Epithelial cell of proximal tubule (primary cell): ENCODE data around the gene HYAL1. TPM values are rescaled to one million over a fixed set of nuclear protein-coding genes. Genes with fewer than 3 reads are reported as not detected.

Experiments
- DNase-seq: peaks from one replicate; pipeline ENCODE4 v3.0.0-alpha.2; 2011; ENCODE audit warnings: low read depth
- H3K4me3 ChIP-seq: 2 replicates; pipeline ENCODE4 v1.5.1; 2011; ENCODE audit warnings: low read depth, mild to moderate bottlenecking, low read length
- CTCF ChIP-seq: conservative IDR thresholded peaks from 2 replicates; pipeline ENCODE4 v1.5.1; 2012; ENCODE audit warnings: low read depth, mild to moderate bottlenecking, low read length
- total RNA-seq: library from RNA; depleted of rRNA; stranded (reverse); fragments of >200 nt; gene quantifications from 2 replicates; pipeline ENCODE4 v1.2.3, GENCODE V29; 2015

Gene HYAL1
- total RNA-seq, 1 donor from 2014 or later: 1.3 TPM

- no peak for TF ChIP-seq CTCF
- no peak for DNase-seq
- H3K4me3 ChIP-seq: peak overlapping the region; percentile 89
These were observed 18.7 kb upstream of the HYAL1 start for GRCh38 chr3:50322115-50322385.

DNA sequence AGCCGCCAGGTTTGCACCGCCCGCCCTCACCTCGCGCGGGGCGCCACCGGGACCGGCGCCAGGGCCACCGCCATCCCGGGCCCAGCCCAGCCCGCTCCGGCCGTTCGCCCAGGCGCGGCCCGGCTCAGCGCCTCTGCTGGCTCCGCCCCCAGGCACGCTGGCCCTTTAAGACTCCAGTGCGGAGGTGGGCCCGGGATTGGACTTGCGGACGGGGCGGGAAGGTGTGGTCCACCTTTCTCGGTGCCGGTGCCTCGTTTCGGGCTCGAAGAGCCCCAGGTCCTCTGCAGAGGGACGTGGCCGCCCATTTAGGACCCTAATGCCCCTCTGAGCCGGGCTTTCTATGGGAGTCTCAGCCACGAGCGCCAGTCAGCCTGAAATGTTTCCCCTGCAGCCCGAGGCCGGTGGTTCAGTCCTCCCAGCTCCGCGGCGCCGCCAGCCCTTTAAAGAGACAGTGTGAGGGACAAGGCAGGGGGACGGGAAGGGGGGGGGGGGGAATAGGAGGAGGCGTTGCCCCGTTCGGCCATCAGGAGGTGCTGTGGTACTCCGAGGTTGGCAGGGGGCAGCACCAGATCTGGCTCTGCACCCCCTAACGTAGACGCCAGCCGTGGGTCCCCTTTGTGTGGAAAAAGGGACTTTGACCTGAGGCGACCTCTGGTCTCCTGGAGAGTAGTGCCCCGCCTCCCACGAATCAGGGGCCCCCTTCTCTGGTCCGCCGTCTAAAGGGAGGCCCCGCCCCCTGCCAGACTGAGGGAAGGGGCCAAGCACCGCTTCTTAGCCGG is 18.2 kb upstream of the HYAL1 start:
- H3K4me3 ChIP-seq: peak overlapping the region; percentile 89
- DNase-seq: no peak
- TF ChIP-seq CTCF: peak; percentile 57

GRCh38 chr3:50320853-50321335 is 17.5 kb upstream of the HYAL1 start:
- no peak for DNase-seq
- H3K4me3 ChIP-seq: peak overlapping the region; percentile 89
- TF ChIP-seq CTCF: no peak

DNA sequence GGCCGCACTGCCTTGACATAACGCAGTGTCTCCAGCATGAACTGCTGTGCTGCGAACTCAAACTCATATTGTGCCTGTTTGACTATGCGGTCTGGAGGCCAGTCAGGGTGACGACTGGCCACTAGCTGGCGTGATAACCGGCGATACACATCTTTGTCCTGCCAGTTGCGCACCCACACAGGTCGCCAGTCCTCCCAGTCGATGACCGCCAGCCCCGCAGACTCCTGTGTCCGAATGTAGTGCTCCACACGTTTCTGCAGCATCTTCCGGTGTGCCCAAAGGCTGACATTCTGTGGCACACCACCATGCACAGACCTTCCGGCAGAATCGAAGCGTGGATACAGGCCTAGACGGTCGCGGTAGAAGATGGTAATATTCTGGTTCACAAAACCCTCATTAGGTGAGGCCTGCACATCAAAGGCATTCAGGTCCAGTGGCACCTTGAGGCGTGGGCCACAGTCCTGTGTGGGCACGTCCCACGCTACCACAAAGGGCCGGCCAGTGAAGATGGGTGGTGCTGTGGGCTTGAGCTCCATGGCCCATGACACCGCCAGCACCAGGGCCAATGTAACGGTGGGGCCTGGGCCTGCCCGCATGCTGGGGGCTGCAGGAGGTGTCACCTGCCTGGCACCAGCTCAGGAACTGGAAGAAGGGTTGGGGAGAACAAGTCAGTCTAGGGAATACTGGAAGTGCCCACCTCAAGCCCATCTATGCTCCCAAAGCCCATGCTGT is 16.7 kb upstream of the HYAL1 start:
- peak overlapping the region; percentile 89 for H3K4me3 ChIP-seq
- no peak for DNase-seq
- no peak for TF ChIP-seq CTCF

DNA sequence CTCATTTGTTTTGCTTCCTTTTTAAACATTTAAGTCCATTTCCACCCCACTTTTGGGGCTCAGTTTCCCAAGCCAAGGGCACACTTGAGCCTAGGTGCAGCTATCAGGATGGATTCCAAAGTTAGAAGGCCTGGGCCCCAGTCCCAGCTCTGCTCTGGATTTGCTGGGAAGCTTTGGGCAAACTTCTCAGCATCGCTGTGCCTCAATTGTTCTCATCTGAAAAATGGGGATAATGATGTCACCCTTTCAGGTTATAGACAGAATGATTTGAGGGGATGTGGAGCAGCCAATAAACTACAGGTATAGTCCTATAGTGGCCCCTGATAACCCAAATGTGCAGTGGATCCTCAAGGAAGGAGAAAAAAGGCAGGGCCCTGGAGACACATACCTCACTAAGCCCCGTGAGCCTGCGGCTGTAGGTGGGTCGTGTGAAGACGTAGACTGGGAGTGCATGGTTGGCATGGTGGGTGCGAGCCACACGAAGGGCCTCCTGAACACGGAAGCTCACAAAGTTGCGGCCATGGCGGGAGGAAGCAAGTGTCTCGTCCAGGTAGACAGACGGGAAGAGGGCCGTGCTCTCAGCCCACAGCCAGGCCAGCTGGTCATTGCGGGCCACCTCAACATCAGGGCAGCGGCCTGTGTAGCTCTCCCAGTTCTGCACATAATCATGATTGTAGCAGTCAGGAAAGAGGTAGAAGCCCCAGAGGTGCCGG is 16.0 kb upstream of the HYAL1 start:
- no peak for TF ChIP-seq CTCF
- DNase-seq: no peak
- no peak overlapping the region for H3K4me3 ChIP-seq

GRCh38 chr3:50318615-50319014 is 15.2 kb upstream of the HYAL1 start:
- DNase-seq: no peak
- no peak overlapping the region for H3K4me3 ChIP-seq
- TF ChIP-seq CTCF: no peak
